ENCODE results near the gene GNAS.
"Not testable (repeated sequence)": the region's sequence is repeated elsewhere in the genome, so short reads cannot be mapped to it uniquely, and the experiment has no call there.

Gene GNAS

GRCh38 chr20:58941471-58941870 is 89.0 kb downstream of the GNAS start:
- no peak for DNase-seq

- no peak for DNase-seq
Measured at GRCh38 chr20:58942549-58942948, 90.0 kb downstream of the GNAS start.

GRCh38 chr20:58944610-58945009 is 92.1 kb downstream of the GNAS start:
- DNase-seq = no peak

- DNase-seq = no peak
Measured at GRCh38 chr20:58945965-58946631, 93.6 kb downstream of the GNAS start.

GRCh38 chr20:58947797-58948388 is 95.4 kb downstream of the GNAS start:
- not testable (repeated sequence) for DNase-seq

GRCh38 chr20:58950603-58951002 is 98.1 kb downstream of the GNAS start:
- no peak for DNase-seq

- DNase-seq = no peak
Measured at GRCh38 chr20:58953050-58953449, 100.5 kb downstream of the GNAS start.

GRCh38 chr20:58956078-58956477 is 103.6 kb downstream of the GNAS start:
- no peak for DNase-seq

GRCh38 chr20:58959652-58960051 is 107.1 kb downstream of the GNAS start:
- no peak for DNase-seq
